Measurements from ENCODE around the gene INTS4.
A peak's percentile ranks its signal among the peaks of the same experiment; 100 is the strongest.
"Not testable (repeated sequence)": the region's sequence is repeated elsewhere in the genome, so short reads cannot be mapped to it uniquely, and the experiment has no call there.

Gene INTS4

GRCh38 chr11:77942465-77942864 is 52.0 kb downstream of the INTS4 start:
- DNase-seq = not testable (repeated sequence)

- DNase-seq = not testable (repeated sequence)
These were observed 60.9 kb downstream of the INTS4 start for GRCh38 chr11:77933596-77933995.

GRCh38 chr11:77930334-77931208 is 63.9 kb downstream of the INTS4 start:
- DNase-seq = not testable (repeated sequence)

- not testable (repeated sequence) for DNase-seq
These were observed 76.8 kb downstream of the INTS4 start for GRCh38 chr11:77917713-77918112.

GRCh38 chr11:77914307-77914791 is 80.1 kb downstream of the INTS4 start:
- DNase-seq = peak; percentile 42

GRCh38 chr11:77913608-77914306 is 80.7 kb downstream of the INTS4 start:
- not testable (repeated sequence) for DNase-seq

GRCh38 chr11:77910828-77911227 is 83.6 kb downstream of the INTS4 start:
- DNase-seq = not testable (repeated sequence)

GRCh38 chr11:77909277-77909676 is 85.2 kb downstream of the INTS4 start:
- DNase-seq = no peak

GRCh38 chr11:77908835-77909234 is 85.6 kb downstream of the INTS4 start:
- DNase-seq = no peak

GRCh38 chr11:77894949-77895348 is 99.5 kb downstream of the INTS4 start:
- not testable (repeated sequence) for DNase-seq

- not testable (repeated sequence) for DNase-seq
These were observed 102.8 kb downstream of the INTS4 start for GRCh38 chr11:77891703-77892102.

- not testable (repeated sequence) for DNase-seq
These were observed 103.2 kb downstream of the INTS4 start for GRCh38 chr11:77891256-77891655.

- not testable (repeated sequence) for DNase-seq
These were observed 103.8 kb downstream of the INTS4 start for GRCh38 chr11:77890619-77891056.

- not testable (repeated sequence) for DNase-seq
These were observed 104.3 kb downstream of the INTS4 start for GRCh38 chr11:77890100-77890614.

- DNase-seq = not testable (repeated sequence)
These were observed 105.4 kb downstream of the INTS4 start for GRCh38 chr11:77889045-77889444.

GRCh38 chr11:77886401-77886800 is 108.1 kb downstream of the INTS4 start:
- no peak for DNase-seq

- no peak for DNase-seq
These were observed 109.7 kb downstream of the INTS4 start for GRCh38 chr11:77884829-77885190.

- peak; percentile 66 for DNase-seq
These were observed 110.2 kb downstream of the INTS4 start for GRCh38 chr11:77884186-77884828.

GRCh38 chr11:77883775-77884174 is 110.7 kb downstream of the INTS4 start:
- DNase-seq = no peak

- no peak for DNase-seq
These were observed 112.1 kb downstream of the INTS4 start for GRCh38 chr11:77882396-77882795.

- peak; percentile 22 for DNase-seq
These were observed 115.2 kb downstream of the INTS4 start for GRCh38 chr11:77879218-77879617.

- DNase-seq = peak; percentile 65
These were observed 116.2 kb downstream of the INTS4 start for GRCh38 chr11:77878247-77878646.

GRCh38 chr11:77876045-77876444 is 118.4 kb downstream of the INTS4 start:
- no peak for DNase-seq

Data from NCI-H226 (cell line).